Activated CD4-positive, alpha-beta memory T cell treated with anti-CD3 and anti-CD28 coated beads, Interleukin-2, amount 10 ng/mL, durations not matched to agents 7 days and 5 days (primary cell): ENCODE results near the gene S100A14. TPM values are rescaled to one million over a fixed set of nuclear protein-coding genes. Genes with fewer than 3 reads are reported as not detected.
"Not testable (repeated sequence)": the region's sequence is repeated elsewhere in the genome, so short reads cannot be mapped to it uniquely, and the experiment has no call there.

Source experiments
- CTCF ChIA-PET: fragments of 350-600 bp; sonication (Branson Sonifier 250); formaldehyde crosslinking; loops from one replicate; lab custom pipeline; 2021; ENCODE audit warnings: antibody characterized with exemption, inconsistent platforms; lab: Charles Lee
- POLR2A ChIA-PET: fragments of 350-600 bp; sonication (Branson Sonifier 250); formaldehyde crosslinking; loops from one replicate; lab custom pipeline; 2021; ENCODE audit warnings: antibody characterized with exemption; lab: Charles Lee
- DNase-seq: peaks from one replicate; pipeline ENCODE4 v3.0.0-alpha.2; 2020
- H3K27ac Mint-ChIP-seq: one replicate; pipeline ENCODE4 v1.8.0; 2021; ENCODE audit warnings: mild to moderate bottlenecking, mixed read lengths
- H3K27me3 Mint-ChIP-seq: one replicate; pipeline ENCODE4 v1.8.0; 2021; ENCODE audit warnings: mixed read lengths
- H3K36me3 Mint-ChIP-seq: one replicate; pipeline ENCODE4 v1.8.0; 2021; ENCODE audit warnings: low read depth, mixed read lengths
- H3K4me1 Mint-ChIP-seq: one replicate; pipeline ENCODE4 v1.8.0; 2021; ENCODE audit warnings: mixed read lengths
- H3K4me3 Mint-ChIP-seq: one replicate; pipeline ENCODE4 v1.8.0; 2021; ENCODE audit warnings: mild to moderate bottlenecking, mixed read lengths
- H3K9me3 Mint-ChIP-seq: one replicate; pipeline ENCODE4 v1.8.0; 2021; ENCODE audit warnings: mixed read lengths
- total RNA-seq, 2 experiments: library from RNA; stranded (reverse); gene quantifications; one replicate each; pipeline ENCODE4 v1.2.3, GENCODE V29; 2021

The S100A14 gene
- total RNA-seq, 2 experiments from 2014 or later = not detected

GRCh38 chr1:153577624-153578051 lies 38.5 kb downstream of the S100A14 start:
- POLR2A ChIA-PET = interaction anchor here (0.6 to 2.0 kb wide), 3 partner anchors 25 to 380 kb away, joined by 3 to 8 read pairs (median 3); partner anchors contain the start of gene CHTOP
- H3K36me3 Mint-ChIP-seq = no peaks in the 10 kb centered on the region
- DNase-seq = no peak
- CTCF ChIA-PET = interaction anchor here (0.8 to 1.1 kb wide), 3 partner anchors 45 to 67 kb away, joined by 3 to 4 read pairs (median 4); partner anchors contain the start of gene S100A13
- peaks cover 28% of the 10 kb centered on the region for H3K27me3 Mint-ChIP-seq
- no peak overlapping the region for H3K4me3 Mint-ChIP-seq
- H3K4me1 Mint-ChIP-seq = peaks cover 18% of the 10 kb centered on the region
- no peak overlapping the region for H3K27ac Mint-ChIP-seq
- H3K9me3 Mint-ChIP-seq = no peaks in the 10 kb centered on the region

GRCh38 chr1:153577138-153577537 lies 39.0 kb downstream of the S100A14 start:
- no peak for DNase-seq
- Mint-ChIP-seq H3K27ac (no peak overlapping the region), H3K4me1 (peaks cover 22% of the 10 kb centered on the region), H3K9me3 (no peaks in the 10 kb centered on the region), H3K4me3 (no peak overlapping the region), H3K36me3 (no peaks in the 10 kb centered on the region), H3K27me3 (peaks cover 28% of the 10 kb centered on the region)
- CTCF ChIA-PET = interaction anchor here (0.8 to 1.1 kb wide), 3 partner anchors 45 to 67 kb away, joined by 3 to 4 read pairs (median 4); partner anchors contain the start of gene S100A13
- POLR2A ChIA-PET = interaction anchor here (1.1 to 2.0 kb wide), 2 partner anchors 26 to 57 kb away, joined by 3 to 8 read pairs; partner anchors contain the start of gene CHTOP

- peaks cover 30% of the 10 kb centered on the region for H3K4me1 Mint-ChIP-seq
- CTCF ChIA-PET = interaction anchor here (1.2 kb wide), 2 partner anchors 40 to 65 kb away, joined by 4 to 5 read pairs; partner anchors contain the start of gene S100A14
- DNase-seq, H3K4me3 Mint-ChIP-seq, H3K36me3 Mint-ChIP-seq, POLR2A ChIA-PET, H3K9me3 Mint-ChIP-seq, H3K27ac Mint-ChIP-seq: not testable (repeated sequence)
- H3K27me3 Mint-ChIP-seq = peaks cover 28% of the 10 kb centered on the region
These were observed 40.6 kb downstream of the S100A14 start for GRCh38 chr1:153575497-153575896.

- Mint-ChIP-seq H3K27me3 (peaks cover 28% of the 10 kb centered on the region), H3K4me1 (peaks cover 30% of the 10 kb centered on the region)
- H3K9me3 Mint-ChIP-seq, CTCF ChIA-PET, H3K4me3 Mint-ChIP-seq, H3K36me3 Mint-ChIP-seq, DNase-seq, H3K27ac Mint-ChIP-seq, POLR2A ChIA-PET: not testable (repeated sequence)
These were observed 41.0 kb downstream of the S100A14 start for GRCh38 chr1:153575081-153575491.

GRCh38 chr1:153573351-153573750 lies 42.8 kb downstream of the S100A14 start:
- Mint-ChIP-seq H3K9me3 (no peaks in the 10 kb centered on the region), H3K4me1 (peaks cover 43% of the 10 kb centered on the region), H3K27ac (peak overlapping the region; percentile 54), H3K36me3 (no peaks in the 10 kb centered on the region), H3K4me3 (no peak overlapping the region), H3K27me3 (peaks cover 17% of the 10 kb centered on the region)
- ChIA-PET POLR2A (interaction anchor here (0.9 to 6.3 kb wide), 6 partner anchors 12 to 417 kb away, joined by 3 to 138 read pairs (median 3); partner anchors contain the start of genes RPS27, S100A4 and S100A6), CTCF (interaction anchor here (0.8 to 7.4 kb wide), 13 partner anchors 10 to 64 kb away, joined by 3 to 202 read pairs (median 7); partner anchors contain the start of genes CHTOP, S100A14, S100A4 and S100A5)
- no peak for DNase-seq

- no peak overlapping the region for H3K4me3 Mint-ChIP-seq
These were observed 43.5 kb downstream of the S100A14 start for GRCh38 chr1:153572569-153573015.

GRCh38 chr1:153571706-153572105 lies 44.4 kb downstream of the S100A14 start:
- peaks cover under 1% of the 10 kb centered on the region for H3K27me3 Mint-ChIP-seq
- no peaks in the 10 kb centered on the region for H3K36me3 Mint-ChIP-seq
- ChIA-PET CTCF (interaction anchor here (0.6 to 7.4 kb wide), 17 partner anchors 17 to 100 kb away, joined by 3 to 202 read pairs (median 6); partner anchors contain the start of genes CHTOP, S100A4, S100A5 and S100A6), POLR2A (interaction anchor here (1.2 to 6.3 kb wide), 6 partner anchors 26 to 419 kb away, joined by 3 to 138 read pairs (median 8); partner anchors contain the start of genes RPS27, S100A4 and S100A6)
- no peak overlapping the region for H3K4me3 Mint-ChIP-seq
- no peak overlapping the region for H3K27ac Mint-ChIP-seq
- DNase-seq = no peak
- no peaks in the 10 kb centered on the region for H3K9me3 Mint-ChIP-seq
- H3K4me1 Mint-ChIP-seq = peaks cover 50% of the 10 kb centered on the region

More at GRCh38 chr1:153572569-153573015, 43.5 kb downstream of the S100A14 start:
- H3K27me3 Mint-ChIP-seq = peaks cover 9% of the 10 kb centered on the region
- no peaks in the 10 kb centered on the region for H3K36me3 Mint-ChIP-seq
- CTCF ChIA-PET = interaction anchor here (0.6 to 7.4 kb wide), 26 partner anchors 11 to 100 kb away, joined by 3 to 202 read pairs (median 4); partner anchors contain the start of genes CHTOP, S100A14, S100A4 and S100A5
- DNase-seq = peak; percentile 69
- POLR2A ChIA-PET = interaction anchor here (0.7 to 6.3 kb wide), 10 partner anchors 13 to 418 kb away, joined by 3 to 138 read pairs (median 3); partner anchors contain the start of genes CHTOP, INTS3, RPS27 and S100A4
- no peaks in the 10 kb centered on the region for H3K9me3 Mint-ChIP-seq
- H3K27ac Mint-ChIP-seq = peak overlapping the region; percentile 54
- peaks cover 49% of the 10 kb centered on the region for H3K4me1 Mint-ChIP-seq

GRCh38 chr1:153570874-153571273 lies 45.3 kb downstream of the S100A14 start:
- Mint-ChIP-seq H3K36me3 (no peaks in the 10 kb centered on the region), H3K4me3 (no peak overlapping the region), H3K4me1 (peaks cover 57% of the 10 kb centered on the region), H3K27me3 (no peaks in the 10 kb centered on the region), H3K9me3 (no peaks in the 10 kb centered on the region), H3K27ac (no peak overlapping the region)
- ChIA-PET CTCF (interaction anchor here (1.1 to 7.4 kb wide), 8 partner anchors 9 to 61 kb away, joined by 3 to 202 read pairs (median 16); partner anchors contain the start of gene S100A6), POLR2A (interaction anchor here (1.4 to 6.3 kb wide), 3 partner anchors 37 to 63 kb away, joined by 4 to 138 read pairs (median 20); partner anchors contain the start of genes CHTOP and S100A6)
- no peak for DNase-seq

- H3K4me1 Mint-ChIP-seq = peaks cover 65% of the 10 kb centered on the region
- no peaks in the 10 kb centered on the region for H3K27me3 Mint-ChIP-seq
- DNase-seq = no peak
- CTCF ChIA-PET = interaction anchor here (1.4 to 7.4 kb wide), 6 partner anchors 10 to 74 kb away, joined by 4 to 202 read pairs (median 14); partner anchors contain the start of gene S100A6
- H3K4me3 Mint-ChIP-seq = no peak overlapping the region
- no peaks in the 10 kb centered on the region for H3K36me3 Mint-ChIP-seq
- H3K9me3 Mint-ChIP-seq = no peaks in the 10 kb centered on the region
- POLR2A ChIA-PET = interaction anchor here (1.4 to 6.3 kb wide), 5 partner anchors 36 to 65 kb away, joined by 4 to 138 read pairs (median 15); partner anchors contain the start of genes CHTOP and S100A6
- no peak overlapping the region for H3K27ac Mint-ChIP-seq
These were observed 46.7 kb downstream of the S100A14 start for GRCh38 chr1:153569465-153569864.

GRCh38 chr1:153568367-153569099 lies 47.6 kb downstream of the S100A14 start:
- H3K4me1 Mint-ChIP-seq = peaks cover 63% of the 10 kb centered on the region
- H3K4me3 Mint-ChIP-seq = peak overlapping the region; percentile 60
- no peaks in the 10 kb centered on the region for H3K27me3 Mint-ChIP-seq
- CTCF ChIA-PET = interaction anchor here (0.6 to 7.4 kb wide), 14 partner anchors 9 to 73 kb away, joined by 3 to 202 read pairs (median 8); partner anchors contain the start of genes CHTOP, S100A4, S100A5 and S100A6
- H3K27ac Mint-ChIP-seq = peak overlapping the region; percentile 50
- H3K9me3 Mint-ChIP-seq = no peaks in the 10 kb centered on the region
- DNase-seq = peak; percentile 86
- POLR2A ChIA-PET = interaction anchor here (0.6 to 6.3 kb wide), 10 partner anchors 16 to 65 kb away, joined by 3 to 138 read pairs (median 5); partner anchors contain the start of genes CHTOP, S100A4, S100A5 and S100A6
- no peaks in the 10 kb centered on the region for H3K36me3 Mint-ChIP-seq

GRCh38 chr1:153567621-153568366 lies 48.3 kb downstream of the S100A14 start:
- no peaks in the 10 kb centered on the region for H3K9me3 Mint-ChIP-seq
- no peaks in the 10 kb centered on the region for H3K27me3 Mint-ChIP-seq
- peak; percentile 24 for DNase-seq
- no peaks in the 10 kb centered on the region for H3K36me3 Mint-ChIP-seq
- H3K4me1 Mint-ChIP-seq = peaks cover 56% of the 10 kb centered on the region
- ChIA-PET CTCF (interaction anchor here (0.6 to 7.4 kb wide), 14 partner anchors 8 to 67 kb away, joined by 3 to 202 read pairs (median 8); partner anchors contain the start of genes CHTOP, S100A4, S100A5 and S100A6), POLR2A (interaction anchor here (0.6 to 6.3 kb wide), 9 partner anchors 22 to 66 kb away, joined by 3 to 138 read pairs (median 5); partner anchors contain the start of genes CHTOP, S100A4, S100A5 and S100A6)
- H3K27ac Mint-ChIP-seq = peak overlapping the region; percentile 66
- H3K4me3 Mint-ChIP-seq = no peak overlapping the region
